HCT116 (cell line): ENCODE data around the gene CCDC197.

Source experiments
- CEBPB ChIP-seq: IDR thresholded peaks from 2 replicates; pipeline ENCODE4 v1.6.1; 2012; ENCODE audit warnings: low read depth
- EGR1 ChIP-seq: IDR thresholded peaks from 2 replicates; pipeline ENCODE4 v1.6.1; 2012; ENCODE audit warnings: low read depth
- EZH2 ChIP-seq: fragments of 200-600 bp; sonication (generic); IDR thresholded peaks from 2 replicates; pipeline ENCODE4 v1.6.1; 2017; ENCODE audit warnings: antibody characterized with exemption, mixed run types
- EZH2phosphoT487 ChIP-seq: fragments of 200-600 bp; IDR thresholded peaks from 2 replicates; pipeline ENCODE4 v1.6.1; 2018; ENCODE audit warnings: antibody characterized with exemption, borderline replicate concordance
- POLR2A ChIP-seq: IDR thresholded peaks from 2 replicates; pipeline ENCODE4 v1.7.0; 2011; ENCODE audit warnings: borderline replicate concordance; ENCODE audit not compliant: insufficient read depth, insufficient read length; ENCODE audit errors: extremely low read depth
- POLR2AphosphoS5 ChIP-seq: IDR thresholded peaks from 2 replicates; pipeline ENCODE4 v1.6.1; 2011; ENCODE audit warnings: mild to moderate bottlenecking, low read depth, low read length, moderate library complexity
- RAD21 ChIP-seq: IDR thresholded peaks from 2 replicates; pipeline ENCODE4 v1.6.1; 2012; ENCODE audit warnings: low read depth, mild to moderate bottlenecking
- SIN3A ChIP-seq: IDR thresholded peaks from 2 replicates; pipeline ENCODE4 v1.6.1; 2012; ENCODE audit warnings: low read depth
- YY1 ChIP-seq: IDR thresholded peaks from 2 replicates; pipeline ENCODE4 v1.6.1; 2011; ENCODE audit warnings: low read length, low read depth, moderate library complexity, mild to moderate bottlenecking; ENCODE audit not compliant: insufficient replicate concordance; ENCODE audit errors: extremely low read depth
- TF ChIP-seq, protein P1 (sequence below), 3 experiments: fragments of 200-600 bp in 1 of 3; sonication (generic) in 1 of 3; IDR thresholded peaks in 2 of 3; conservative IDR thresholded peaks in 1 of 3; 2 replicates each; pipeline ENCODE4 v1.5.1; 2012 to 2017; ENCODE audit warnings: low read depth in 2 of 3, low read length in 2 of 3, antibody characterized with exemption in 1 of 3, borderline replicate concordance in 1 of 3, control low read depth in 1 of 3, mild to moderate bottlenecking in 1 of 3, mixed read lengths in 1 of 3, mixed run types in 1 of 3, moderate library complexity in 1 of 3; ENCODE audit not compliant: insufficient read depth in 1 of 3
- TF ChIP-seq, protein P2 (sequence below): IDR thresholded peaks from 2 replicates; pipeline ENCODE4 v1.6.1; 2012
- TF ChIP-seq, protein P3 (sequence below): IDR thresholded peaks from 2 replicates; pipeline ENCODE4 v1.6.1; 2011; ENCODE audit warnings: mild to moderate bottlenecking, low read length, moderate library complexity; ENCODE audit not compliant: insufficient replicate concordance; ENCODE audit errors: extremely low read depth

DNA sequence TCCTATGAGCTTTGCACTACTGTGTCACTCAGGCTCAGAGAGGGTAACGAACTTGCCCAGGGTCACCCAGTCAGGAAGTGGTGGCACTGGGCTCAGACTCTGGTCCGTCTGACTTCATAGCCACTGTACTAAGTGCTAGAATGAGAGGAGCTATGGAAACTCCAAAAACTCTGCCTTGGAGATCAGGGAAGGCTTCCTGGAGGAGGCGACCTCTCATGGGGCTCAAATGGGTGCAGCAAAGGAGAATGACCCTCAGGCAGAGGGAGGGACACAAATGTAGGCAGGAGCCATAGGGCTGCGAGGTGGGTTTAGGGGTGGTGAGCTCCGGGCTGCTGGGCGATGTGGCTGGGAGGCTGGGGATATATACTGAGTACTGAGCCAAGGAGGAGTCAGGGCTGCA, 3.2 kb downstream of the CCDC197 start:
- TF ChIP-seq YY1 = no peak
- TF ChIP-seq, protein P1, sequence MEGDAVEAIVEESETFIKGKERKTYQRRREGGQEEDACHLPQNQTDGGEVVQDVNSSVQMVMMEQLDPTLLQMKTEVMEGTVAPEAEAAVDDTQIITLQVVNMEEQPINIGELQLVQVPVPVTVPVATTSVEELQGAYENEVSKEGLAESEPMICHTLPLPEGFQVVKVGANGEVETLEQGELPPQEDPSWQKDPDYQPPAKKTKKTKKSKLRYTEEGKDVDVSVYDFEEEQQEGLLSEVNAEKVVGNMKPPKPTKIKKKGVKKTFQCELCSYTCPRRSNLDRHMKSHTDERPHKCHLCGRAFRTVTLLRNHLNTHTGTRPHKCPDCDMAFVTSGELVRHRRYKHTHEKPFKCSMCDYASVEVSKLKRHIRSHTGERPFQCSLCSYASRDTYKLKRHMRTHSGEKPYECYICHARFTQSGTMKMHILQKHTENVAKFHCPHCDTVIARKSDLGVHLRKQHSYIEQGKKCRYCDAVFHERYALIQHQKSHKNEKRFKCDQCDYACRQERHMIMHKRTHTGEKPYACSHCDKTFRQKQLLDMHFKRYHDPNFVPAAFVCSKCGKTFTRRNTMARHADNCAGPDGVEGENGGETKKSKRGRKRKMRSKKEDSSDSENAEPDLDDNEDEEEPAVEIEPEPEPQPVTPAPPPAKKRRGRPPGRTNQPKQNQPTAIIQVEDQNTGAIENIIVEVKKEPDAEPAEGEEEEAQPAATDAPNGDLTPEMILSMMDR (IDR thresholded peaks at IDR 0.05 in 2 of 3, conservative IDR thresholded peaks at IDR 0.05 in 1 of 3; ENCODE audit: borderline replicate concordance in 1 of 3, insufficient read depth in 1 of 3, low read depth in 2 of 3, low read length in 2 of 3) = no peak
- no peak for TF ChIP-seq POLR2AphosphoS5
- no peak for TF ChIP-seq CEBPB
- TF ChIP-seq RAD21 = no peak
- TF ChIP-seq EZH2 = no peak
- TF ChIP-seq, protein P2, sequence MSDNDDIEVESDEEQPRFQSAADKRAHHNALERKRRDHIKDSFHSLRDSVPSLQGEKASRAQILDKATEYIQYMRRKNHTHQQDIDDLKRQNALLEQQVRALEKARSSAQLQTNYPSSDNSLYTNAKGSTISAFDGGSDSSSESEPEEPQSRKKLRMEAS = no peak
- TF ChIP-seq EZH2phosphoT487 = no peak
- TF ChIP-seq POLR2A = no peak
- TF ChIP-seq, protein P3, sequence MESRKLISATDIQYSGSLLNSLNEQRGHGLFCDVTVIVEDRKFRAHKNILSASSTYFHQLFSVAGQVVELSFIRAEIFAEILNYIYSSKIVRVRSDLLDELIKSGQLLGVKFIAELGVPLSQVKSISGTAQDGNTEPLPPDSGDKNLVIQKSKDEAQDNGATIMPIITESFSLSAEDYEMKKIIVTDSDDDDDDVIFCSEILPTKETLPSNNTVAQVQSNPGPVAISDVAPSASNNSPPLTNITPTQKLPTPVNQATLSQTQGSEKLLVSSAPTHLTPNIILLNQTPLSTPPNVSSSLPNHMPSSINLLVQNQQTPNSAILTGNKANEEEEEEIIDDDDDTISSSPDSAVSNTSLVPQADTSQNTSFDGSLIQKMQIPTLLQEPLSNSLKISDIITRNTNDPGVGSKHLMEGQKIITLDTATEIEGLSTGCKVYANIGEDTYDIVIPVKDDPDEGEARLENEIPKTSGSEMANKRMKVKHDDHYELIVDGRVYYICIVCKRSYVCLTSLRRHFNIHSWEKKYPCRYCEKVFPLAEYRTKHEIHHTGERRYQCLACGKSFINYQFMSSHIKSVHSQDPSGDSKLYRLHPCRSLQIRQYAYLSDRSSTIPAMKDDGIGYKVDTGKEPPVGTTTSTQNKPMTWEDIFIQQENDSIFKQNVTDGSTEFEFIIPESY = no peak
- no peak for TF ChIP-seq EGR1
- TF ChIP-seq SIN3A = no peak
